ENCODE measurements around the gene CARD10. TPM values are rescaled to one million over a fixed set of nuclear protein-coding genes. Genes with fewer than 3 reads are reported as not detected.

Gene CARD10
- total and polyA plus RNA-seq, 2 of the 13 experiments (the other 11 are each of a cell fraction or from before 2014, with no cell fraction given), result 35.2 to 55.8 TPM

DNA sequence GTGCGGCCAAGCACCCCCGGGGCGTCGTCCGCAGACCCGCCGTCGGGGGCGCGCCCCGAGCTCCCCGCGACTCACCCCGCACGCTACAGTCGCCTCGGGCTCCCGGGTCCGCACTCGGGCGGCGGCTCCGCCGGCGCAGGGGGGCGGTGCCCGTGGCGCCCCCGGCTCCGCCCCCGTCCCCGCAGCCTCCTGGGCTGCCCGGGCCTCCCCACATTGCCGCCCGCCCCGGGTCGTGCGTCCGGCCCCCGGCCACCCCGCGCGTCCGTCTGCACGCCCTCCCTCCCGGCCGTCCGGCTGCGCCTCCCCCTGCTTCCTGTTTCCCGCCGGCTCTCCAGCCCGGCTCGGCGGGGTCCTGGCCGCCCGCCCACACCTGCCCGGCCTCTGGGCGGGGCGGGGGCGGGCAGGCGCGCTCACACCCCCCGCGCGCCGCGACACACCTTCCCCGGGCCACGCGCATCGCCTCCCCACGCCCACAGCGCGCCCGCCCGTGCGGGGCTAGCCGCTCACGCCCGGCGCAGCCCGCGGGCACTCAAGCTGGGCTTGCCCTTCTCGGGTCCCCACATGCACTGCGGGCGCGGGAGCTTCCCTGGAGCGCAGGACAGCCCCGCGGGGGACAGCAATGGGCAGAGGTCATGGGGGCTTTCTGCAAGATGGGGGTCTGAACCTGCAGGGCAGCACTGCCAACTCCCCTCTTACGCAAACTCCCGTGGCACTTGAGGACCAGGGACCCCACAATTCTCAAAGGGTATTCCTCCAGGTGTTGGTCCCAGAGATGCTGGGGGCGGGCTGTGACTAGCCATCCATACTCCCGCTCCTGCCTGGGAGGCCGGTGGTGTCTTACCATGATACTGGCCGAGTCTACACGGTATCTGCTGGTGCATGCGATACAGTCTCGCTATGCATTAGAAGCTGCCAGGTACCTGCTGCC lies at the start of gene CARD10 (continued):
- 0 out of 2 replicates have a peak, but pooled peaks have one; percentile 19 for TF ChIP-seq ZNF563 (CRISPR knock-in tag; IDR thresholded peaks at IDR 0.05)
- TF ChIP-seq ZNF746 (CRISPR knock-in tag; IDR thresholded peaks at IDR 0.05), result peak; percentile 89
- no peak for TF ChIP-seq WIZ (CRISPR knock-in tag; IDR thresholded peaks at IDR 0.05)
- TF ChIP-seq HOXA3 (CRISPR knock-in tag; IDR thresholded peaks at IDR 0.05), result peak; percentile 31; the same call in 1 of the 2 replicates
- no peak for TF ChIP-seq ZNF230 (CRISPR knock-in tag; IDR thresholded peaks at IDR 0.05)
- TF ChIP-seq ZSCAN20 (CRISPR knock-in tag; IDR thresholded peaks at IDR 0.05; ENCODE audit: borderline replicate concordance), result no peak
- TF ChIP-seq ZBTB2 (CRISPR knock-in tag; IDR thresholded peaks at IDR 0.05; ENCODE audit: low read depth), result peak; percentile 90
- TF ChIP-seq, protein P1, sequence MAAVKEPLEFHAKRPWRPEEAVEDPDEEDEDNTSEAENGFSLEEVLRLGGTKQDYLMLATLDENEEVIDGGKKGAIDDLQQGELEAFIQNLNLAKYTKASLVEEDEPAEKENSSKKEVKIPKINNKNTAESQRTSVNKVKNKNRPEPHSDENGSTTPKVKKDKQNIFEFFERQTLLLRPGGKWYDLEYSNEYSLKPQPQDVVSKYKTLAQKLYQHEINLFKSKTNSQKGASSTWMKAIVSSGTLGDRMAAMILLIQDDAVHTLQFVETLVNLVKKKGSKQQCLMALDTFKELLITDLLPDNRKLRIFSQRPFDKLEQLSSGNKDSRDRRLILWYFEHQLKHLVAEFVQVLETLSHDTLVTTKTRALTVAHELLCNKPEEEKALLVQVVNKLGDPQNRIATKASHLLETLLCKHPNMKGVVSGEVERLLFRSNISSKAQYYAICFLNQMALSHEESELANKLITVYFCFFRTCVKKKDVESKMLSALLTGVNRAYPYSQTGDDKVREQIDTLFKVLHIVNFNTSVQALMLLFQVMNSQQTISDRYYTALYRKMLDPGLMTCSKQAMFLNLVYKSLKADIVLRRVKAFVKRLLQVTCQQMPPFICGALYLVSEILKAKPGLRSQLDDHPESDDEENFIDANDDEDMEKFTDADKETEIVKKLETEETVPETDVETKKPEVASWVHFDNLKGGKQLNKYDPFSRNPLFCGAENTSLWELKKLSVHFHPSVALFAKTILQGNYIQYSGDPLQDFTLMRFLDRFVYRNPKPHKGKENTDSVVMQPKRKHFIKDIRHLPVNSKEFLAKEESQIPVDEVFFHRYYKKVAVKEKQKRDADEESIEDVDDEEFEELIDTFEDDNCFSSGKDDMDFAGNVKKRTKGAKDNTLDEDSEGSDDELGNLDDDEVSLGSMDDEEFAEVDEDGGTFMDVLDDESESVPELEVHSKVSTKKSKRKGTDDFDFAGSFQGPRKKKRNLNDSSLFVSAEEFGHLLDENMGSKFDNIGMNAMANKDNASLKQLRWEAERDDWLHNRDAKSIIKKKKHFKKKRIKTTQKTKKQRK (IDR thresholded peaks at IDR 0.05; ENCODE audit: low read length), result no peak
- TF ChIP-seq AKAP8 (CRISPR knock-in tag; IDR thresholded peaks at IDR 0.05), result no peak
- no peak for TF ChIP-seq LCORL (IDR thresholded peaks at IDR 0.05)
- TF ChIP-seq LCORL (CRISPR knock-in tag; IDR thresholded peaks at IDR 0.05), result no peak
- TF ChIP-seq, protein P2, sequence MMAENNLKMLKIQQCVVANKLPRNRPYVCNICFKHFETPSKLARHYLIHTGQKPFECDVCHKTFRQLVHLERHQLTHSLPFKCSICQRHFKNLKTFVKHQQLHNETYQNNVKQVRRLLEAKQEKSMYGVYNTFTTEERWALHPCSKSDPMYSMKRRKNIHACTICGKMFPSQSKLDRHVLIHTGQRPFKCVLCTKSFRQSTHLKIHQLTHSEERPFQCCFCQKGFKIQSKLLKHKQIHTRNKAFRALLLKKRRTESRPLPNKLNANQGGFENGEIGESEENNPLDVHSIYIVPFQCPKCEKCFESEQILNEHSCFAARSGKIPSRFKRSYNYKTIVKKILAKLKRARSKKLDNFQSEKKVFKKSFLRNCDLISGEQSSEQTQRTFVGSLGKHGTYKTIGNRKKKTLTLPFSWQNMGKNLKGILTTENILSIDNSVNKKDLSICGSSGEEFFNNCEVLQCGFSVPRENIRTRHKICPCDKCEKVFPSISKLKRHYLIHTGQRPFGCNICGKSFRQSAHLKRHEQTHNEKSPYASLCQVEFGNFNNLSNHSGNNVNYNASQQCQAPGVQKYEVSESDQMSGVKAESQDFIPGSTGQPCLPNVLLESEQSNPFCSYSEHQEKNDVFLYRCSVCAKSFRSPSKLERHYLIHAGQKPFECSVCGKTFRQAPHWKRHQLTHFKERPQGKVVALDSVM (CRISPR knock-in tag; IDR thresholded peaks at IDR 0.05), result peak; percentile 52; the same call in 1 of the 2 replicates
- TF ChIP-seq PITX1 (CRISPR knock-in tag; IDR thresholded peaks at IDR 0.05), result no peak
- TF ChIP-seq ZNF501 (CRISPR knock-in tag; IDR thresholded peaks at IDR 0.05), result no peak
- TF ChIP-seq ATM (IDR thresholded peaks at IDR 0.05; ENCODE audit: borderline replicate concordance), result no peak
- TF ChIP-seq, protein P3, sequence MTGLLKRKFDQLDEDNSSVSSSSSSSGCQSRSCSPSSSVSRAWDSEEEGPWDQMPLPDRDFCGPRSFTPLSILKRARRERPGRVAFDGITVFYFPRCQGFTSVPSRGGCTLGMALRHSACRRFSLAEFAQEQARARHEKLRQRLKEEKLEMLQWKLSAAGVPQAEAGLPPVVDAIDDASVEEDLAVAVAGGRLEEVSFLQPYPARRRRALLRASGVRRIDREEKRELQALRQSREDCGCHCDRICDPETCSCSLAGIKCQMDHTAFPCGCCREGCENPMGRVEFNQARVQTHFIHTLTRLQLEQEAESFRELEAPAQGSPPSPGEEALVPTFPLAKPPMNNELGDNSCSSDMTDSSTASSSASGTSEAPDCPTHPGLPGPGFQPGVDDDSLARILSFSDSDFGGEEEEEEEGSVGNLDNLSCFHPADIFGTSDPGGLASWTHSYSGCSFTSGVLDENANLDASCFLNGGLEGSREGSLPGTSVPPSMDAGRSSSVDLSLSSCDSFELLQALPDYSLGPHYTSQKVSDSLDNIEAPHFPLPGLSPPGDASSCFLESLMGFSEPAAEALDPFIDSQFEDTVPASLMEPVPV (CRISPR knock-in tag; IDR thresholded peaks at IDR 0.05), result 0 out of 2 replicates have a peak, but pooled peaks have one; percentile 50
- no peak for TF ChIP-seq ZNF883 (CRISPR knock-in tag; IDR thresholded peaks at IDR 0.05; ENCODE audit: not compliant biosample characterization)
- TF ChIP-seq ZNF790 (CRISPR knock-in tag; IDR thresholded peaks at IDR 0.05; ENCODE audit: borderline replicate concordance), result 0 out of 2 replicates have a peak, but pooled peaks have one; percentile 41
- no peak for TF ChIP-seq ZNF724P (CRISPR knock-in tag; IDR thresholded peaks at IDR 0.05; ENCODE audit: borderline replicate concordance)
- TF ChIP-seq, protein P4, sequence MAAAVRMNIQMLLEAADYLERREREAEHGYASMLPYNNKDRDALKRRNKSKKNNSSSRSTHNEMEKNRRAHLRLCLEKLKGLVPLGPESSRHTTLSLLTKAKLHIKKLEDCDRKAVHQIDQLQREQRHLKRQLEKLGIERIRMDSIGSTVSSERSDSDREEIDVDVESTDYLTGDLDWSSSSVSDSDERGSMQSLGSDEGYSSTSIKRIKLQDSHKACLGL (CRISPR knock-in tag; IDR thresholded peaks at IDR 0.05), result no peak

All from HepG2 (cell line).